ENCODE measurements around the gene APP.

GRCh38 chr21:25855576-25855975, 315.0 kb downstream of the APP start:
- TF ChIP-seq POLR2AphosphoS5 (IDR thresholded peaks at IDR 0.05; ENCODE audit: low read depth, low read length), result no peak
- TF ChIP-seq POLR2A (IDR thresholded peaks at IDR 0.05; ENCODE audit: low read depth, low read length), result no peak
- no peak for TF ChIP-seq TAF1 (IDR thresholded peaks at IDR 0.05; ENCODE audit: borderline replicate concordance, low read depth, low read length)
